ENCODE measurements around the gene MYH9. TPM values are rescaled to one million over a fixed set of nuclear protein-coding genes. Genes with fewer than 3 reads are reported as not detected.
"Not testable (repeated sequence)": the region's sequence is repeated elsewhere in the genome, so short reads cannot be mapped to it uniquely, and the experiment has no call there.

MYH9 gene
- polyA plus RNA-seq, 3 donors = 247 to 318 (median 290) TPM

DNA sequence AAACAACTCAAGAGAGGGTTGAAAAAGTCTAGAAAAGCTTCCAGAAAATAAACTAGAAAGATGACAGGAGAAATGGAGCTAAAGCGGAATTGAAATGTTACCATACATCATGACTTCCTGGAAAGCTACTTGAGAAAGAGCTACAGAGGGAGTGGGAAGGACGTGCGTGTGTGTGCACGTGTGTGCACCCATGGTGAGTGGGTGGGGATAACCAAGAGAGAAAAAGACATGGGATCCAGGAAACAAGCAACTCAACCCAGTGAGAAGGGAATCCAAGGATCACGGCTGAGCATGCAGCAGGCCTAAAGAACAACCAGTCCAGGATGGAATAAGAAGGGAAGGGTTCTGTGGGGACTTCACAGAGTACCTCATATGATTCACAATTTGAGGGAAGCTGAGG is 113.2 kb downstream of the MYH9 start:
- no peak for DNase-seq (ENCODE audit: extremely low read depth in 1 of 11, low read depth in 9 of 11, low spot score in 4 of 11)

- not testable (repeated sequence) for DNase-seq (ENCODE audit: extremely low read depth in 1 of 11, low read depth in 9 of 11, low spot score in 4 of 11)
These were observed 115.8 kb downstream of the MYH9 start for GRCh38 chr22:36271951-36272350.

DNA sequence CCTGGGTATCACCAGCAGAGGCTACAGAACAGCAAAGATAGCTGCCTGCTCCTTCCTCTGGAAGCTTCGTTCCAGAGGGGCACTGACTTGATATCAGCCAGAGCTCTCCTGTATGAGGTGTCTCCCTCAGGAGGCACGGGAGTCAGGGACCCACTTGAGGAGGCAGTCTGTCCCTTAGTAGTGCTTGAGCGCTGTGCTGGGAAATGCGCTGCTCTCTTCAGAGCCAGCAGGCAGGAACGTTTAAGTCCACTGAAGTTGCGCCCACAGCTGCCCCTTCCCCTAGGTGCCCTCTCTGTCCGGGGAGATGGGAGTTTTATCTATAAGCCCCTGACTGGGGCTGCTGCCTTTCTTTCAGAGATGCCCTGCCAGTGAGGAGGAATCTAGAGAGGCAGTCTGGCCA is 116.5 kb downstream of the MYH9 start:
- not testable (repeated sequence) for DNase-seq (ENCODE audit: extremely low read depth in 1 of 11, low read depth in 9 of 11, low spot score in 4 of 11)

DNA sequence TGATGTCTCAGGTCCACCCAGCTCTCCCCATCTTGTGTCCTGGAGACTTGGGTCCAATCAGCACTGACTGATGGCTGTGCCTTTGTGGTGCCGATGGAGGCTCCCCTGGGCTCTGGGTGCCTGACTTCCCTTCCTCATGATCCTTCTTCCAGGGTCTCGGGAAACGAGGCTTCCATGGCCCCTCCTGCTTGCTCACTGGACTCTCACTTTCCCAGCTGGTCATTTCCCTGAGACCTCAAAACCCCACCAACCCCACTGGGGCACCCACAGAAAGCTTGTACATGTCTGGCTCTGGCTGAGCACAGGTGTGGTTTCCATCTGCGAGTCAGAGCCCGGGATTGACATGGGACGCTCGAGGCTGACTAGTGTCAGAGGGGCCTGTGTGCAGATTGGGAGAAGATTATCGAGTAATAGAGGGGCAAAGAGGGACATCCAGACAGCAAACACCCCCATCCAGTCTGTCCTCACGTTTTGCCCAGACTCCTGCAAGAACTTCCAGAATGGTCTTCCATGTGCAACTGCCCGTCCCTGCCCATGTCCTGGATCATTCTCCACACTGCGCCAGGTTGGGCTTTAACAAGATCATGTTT is 119.8 kb downstream of the MYH9 start:
- no peak for DNase-seq (ENCODE audit: extremely low read depth in 1 of 11, low read depth in 9 of 11, low spot score in 4 of 11)

DNA sequence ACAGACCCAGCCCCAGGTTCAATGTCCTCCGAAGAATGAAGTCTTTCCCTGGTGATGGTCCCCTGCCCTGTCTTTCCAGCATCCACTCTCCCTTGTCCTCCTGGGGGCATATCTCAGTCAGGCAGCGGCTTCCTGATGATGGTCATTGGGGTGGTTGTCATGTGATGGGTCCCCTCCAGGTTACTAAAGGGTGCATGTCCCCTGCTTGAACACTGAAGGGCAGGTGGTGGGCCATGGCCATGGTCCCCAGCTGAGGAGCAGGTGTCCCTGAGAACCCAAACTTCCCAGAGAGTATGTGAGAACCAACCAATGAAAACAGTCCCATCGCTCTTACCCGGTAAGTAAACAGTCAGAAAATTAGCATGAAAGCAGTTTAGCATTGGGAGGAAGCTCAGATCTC is 120.7 kb downstream of the MYH9 start:
- no peak for DNase-seq (ENCODE audit: extremely low read depth in 1 of 11, low read depth in 9 of 11, low spot score in 4 of 11)

DNA sequence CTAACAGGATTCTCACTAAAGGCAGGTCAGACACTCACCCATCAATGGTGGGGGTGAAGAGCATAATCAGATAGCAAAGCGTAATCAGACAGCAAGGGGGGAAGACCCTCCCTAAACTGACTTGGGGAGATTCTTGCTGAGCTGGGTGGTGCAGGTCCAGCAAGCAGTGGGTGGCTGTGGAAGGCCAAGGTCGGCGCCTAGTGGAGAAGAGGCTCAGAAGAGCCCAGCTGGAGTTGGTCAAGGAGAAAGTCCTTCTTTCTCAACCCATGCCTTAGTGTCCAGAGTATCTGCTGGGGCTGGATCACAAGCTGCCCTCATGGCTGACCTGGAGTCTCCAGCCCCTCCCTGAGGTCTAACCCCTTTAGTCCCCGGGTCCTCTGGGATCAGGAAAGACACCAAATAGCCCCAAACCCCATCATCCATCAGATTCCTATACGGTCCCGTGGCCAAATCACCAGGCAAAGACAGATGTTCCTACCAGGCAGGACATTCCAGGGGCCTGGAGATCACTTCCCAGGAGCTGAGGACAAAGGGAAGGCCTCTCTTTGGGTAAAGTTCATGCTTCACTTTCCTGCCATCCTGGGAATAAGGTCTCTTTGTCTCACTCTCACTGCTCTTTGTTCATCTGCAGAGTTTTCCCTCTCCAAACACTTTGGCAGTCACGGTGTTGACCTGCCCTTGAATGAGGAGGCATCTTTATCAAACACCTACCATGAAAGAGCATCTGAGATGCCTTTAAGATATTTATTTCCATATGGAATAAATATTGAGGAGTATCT is 123.7 kb downstream of the MYH9 start:
- DNase-seq (ENCODE audit: extremely low read depth in 1 of 11, low read depth in 9 of 11, low spot score in 4 of 11) = not testable (repeated sequence)

DNA sequence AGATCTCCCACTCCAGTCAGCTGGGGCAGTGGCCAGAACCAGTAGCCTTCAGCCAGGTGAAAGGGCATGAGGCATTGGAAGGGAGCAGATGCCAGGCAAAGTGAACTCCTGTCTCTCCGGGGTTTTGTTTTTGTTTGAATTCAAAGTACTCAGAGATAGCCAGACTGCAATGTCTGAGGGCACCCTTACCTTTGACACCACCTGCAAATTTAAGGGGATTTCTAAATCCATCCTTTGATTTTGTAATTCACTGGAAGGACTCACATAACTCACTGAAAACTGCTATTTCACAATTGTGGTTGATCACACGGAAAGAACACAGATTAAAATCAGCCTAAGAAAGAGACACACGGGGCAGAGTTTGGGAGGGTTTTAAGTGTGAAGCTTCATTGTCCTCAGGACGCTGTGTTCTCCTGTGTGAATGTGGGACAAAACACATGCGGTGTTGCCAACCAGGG is 124.5 kb downstream of the MYH9 start:
- not testable (repeated sequence) for DNase-seq (ENCODE audit: extremely low read depth in 1 of 11, low read depth in 9 of 11, low spot score in 4 of 11)

- DNase-seq (ENCODE audit: extremely low read depth in 1 of 11, low read depth in 9 of 11, low spot score in 4 of 11) = not testable (repeated sequence)
These were observed 125.5 kb downstream of the MYH9 start for GRCh38 chr22:36262307-36262706.

DNA sequence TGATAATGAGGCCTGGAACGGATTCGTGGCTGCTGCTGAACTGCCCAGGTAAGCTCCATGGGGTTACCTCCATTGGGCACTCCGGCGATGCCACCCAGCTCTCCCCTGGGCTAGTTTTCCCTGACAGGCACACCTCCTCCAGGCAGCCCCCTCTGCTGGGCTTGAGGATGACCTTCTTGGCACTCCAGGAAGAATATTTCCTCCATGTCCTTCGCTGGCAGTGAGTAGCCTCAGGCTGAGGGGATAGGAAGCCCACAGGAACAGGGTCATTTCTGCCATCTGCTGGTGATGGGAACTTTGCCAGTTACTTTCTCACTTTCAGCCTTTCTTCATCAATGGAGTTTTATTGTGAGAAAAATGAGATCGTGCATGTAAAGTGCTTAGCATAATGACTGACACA is 126.1 kb downstream of the MYH9 start:
- DNase-seq (ENCODE audit: extremely low read depth in 1 of 11, low read depth in 9 of 11, low spot score in 4 of 11) = not testable (repeated sequence)

DNA sequence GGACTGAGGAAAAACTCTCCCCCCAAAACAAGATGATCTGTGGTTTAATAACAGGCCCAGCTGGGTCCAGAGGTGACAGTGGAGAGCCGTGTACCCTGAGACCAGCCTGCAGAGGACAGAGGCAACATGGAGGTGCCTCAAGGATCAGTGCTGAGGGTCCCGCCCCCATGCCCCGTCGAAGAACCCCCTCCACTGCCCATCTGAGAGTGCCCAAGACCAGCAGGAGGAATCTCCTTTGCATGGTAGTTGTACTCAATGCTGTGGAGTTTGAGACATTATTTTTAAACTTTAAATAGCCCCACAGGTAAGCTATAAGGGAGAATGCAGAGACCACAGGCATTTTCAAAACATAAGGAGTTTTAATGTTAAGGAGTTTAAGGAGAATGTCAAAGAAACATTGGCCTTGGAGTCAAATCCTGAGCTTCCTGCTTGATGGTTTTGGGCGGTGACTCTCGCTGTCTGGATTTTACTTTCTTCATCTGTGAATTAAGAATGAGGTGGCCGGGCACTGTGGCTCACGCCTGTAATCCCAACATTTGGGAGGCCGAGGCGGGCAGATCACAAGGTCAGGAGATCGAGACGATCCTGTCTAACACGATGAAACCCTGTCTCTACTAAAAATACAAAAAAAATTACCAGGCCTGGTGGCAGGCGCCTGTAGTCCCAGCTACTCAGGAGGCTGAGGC is 128.0 kb downstream of the MYH9 start:
- DNase-seq (ENCODE audit: extremely low read depth in 1 of 11, low read depth in 9 of 11, low spot score in 4 of 11) = no peak

- DNase-seq (ENCODE audit: extremely low read depth in 1 of 11, low read depth in 9 of 11, low spot score in 4 of 11) = peak in 2 of 11 donors; percentile 26 to 38
These were observed 128.8 kb downstream of the MYH9 start for GRCh38 chr22:36258701-36259614.

- DNase-seq (ENCODE audit: extremely low read depth in 1 of 11, low read depth in 9 of 11, low spot score in 4 of 11) = no peak
These were observed 129.7 kb downstream of the MYH9 start for GRCh38 chr22:36257948-36258670.

- DNase-seq (ENCODE audit: extremely low read depth in 1 of 11, low read depth in 9 of 11, low spot score in 4 of 11) = no peak
These were observed 130.5 kb downstream of the MYH9 start for GRCh38 chr22:36257308-36257707.

GRCh38 chr22:36256478-36256877 is 131.3 kb downstream of the MYH9 start:
- no peak for DNase-seq (ENCODE audit: extremely low read depth in 1 of 11, low read depth in 9 of 11, low spot score in 4 of 11)

DNA sequence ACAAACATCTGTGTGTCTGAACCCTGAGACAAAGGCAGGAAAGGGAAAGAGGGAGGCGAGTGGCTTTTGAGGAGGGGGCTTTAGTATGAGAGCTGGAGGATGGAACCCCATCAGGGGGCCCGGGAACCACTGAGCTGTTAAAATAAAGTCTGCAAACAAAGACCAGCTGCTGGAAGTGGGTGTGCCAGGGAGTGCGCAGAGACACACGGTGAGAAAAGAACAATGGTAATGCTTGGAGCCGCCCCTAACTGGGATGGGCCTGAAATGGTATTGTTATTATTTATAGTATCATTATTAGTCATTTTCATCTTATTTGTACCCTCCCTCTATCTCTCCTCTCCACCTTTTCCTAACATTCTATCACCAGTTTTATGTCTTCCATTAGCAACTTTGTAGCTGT is 132.2 kb downstream of the MYH9 start:
- not testable (repeated sequence) for DNase-seq (ENCODE audit: extremely low read depth in 1 of 11, low read depth in 9 of 11, low spot score in 4 of 11)

DNA sequence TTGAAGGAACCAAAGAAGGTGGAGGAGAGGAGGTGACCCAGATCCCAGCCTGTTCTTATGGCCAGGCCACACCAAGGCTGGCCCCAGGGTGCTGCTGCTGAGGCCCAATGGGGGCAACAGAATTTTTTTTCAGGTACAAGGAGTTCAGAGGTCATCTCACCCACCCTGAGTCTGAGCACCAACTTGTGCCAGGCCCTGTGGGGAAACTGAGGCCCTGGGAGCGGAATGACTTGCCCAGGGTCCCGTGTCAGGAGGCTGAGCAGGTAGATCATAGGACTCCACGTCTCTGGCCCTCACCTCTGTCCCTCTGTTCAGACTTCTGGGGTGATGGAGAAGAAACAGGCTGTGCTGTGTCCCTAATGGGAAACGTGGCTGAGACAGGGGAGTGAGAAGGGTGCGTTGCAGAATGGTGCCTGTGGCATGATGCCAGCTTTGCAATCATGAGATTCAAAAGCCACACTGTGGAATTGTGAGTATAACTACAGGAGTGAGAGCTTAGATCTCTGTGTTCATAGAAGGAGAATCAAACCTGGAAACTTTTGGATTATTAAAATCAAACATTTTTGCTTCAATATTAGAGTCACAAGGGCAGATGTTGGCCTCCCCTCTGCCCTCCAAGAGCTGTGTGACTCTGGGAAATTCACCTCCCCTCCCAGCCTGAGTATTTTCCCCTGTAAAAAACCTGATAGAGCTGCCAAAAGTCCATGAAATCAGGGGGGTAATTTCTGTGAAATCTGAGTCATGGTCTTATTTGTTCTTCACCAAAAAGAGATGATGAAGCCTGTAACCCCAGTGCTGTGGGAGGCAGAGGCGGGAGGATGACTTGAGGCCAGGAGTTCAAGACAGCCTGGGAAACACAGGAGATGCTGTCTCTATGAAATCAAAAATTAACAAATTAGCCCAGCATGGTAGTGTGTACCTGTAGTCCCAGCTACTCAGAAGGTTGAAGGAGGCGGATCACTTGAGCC is 134.0 kb downstream of the MYH9 start:
- DNase-seq (ENCODE audit: extremely low read depth in 1 of 11, low read depth in 9 of 11, low spot score in 4 of 11) = no peak

DNA sequence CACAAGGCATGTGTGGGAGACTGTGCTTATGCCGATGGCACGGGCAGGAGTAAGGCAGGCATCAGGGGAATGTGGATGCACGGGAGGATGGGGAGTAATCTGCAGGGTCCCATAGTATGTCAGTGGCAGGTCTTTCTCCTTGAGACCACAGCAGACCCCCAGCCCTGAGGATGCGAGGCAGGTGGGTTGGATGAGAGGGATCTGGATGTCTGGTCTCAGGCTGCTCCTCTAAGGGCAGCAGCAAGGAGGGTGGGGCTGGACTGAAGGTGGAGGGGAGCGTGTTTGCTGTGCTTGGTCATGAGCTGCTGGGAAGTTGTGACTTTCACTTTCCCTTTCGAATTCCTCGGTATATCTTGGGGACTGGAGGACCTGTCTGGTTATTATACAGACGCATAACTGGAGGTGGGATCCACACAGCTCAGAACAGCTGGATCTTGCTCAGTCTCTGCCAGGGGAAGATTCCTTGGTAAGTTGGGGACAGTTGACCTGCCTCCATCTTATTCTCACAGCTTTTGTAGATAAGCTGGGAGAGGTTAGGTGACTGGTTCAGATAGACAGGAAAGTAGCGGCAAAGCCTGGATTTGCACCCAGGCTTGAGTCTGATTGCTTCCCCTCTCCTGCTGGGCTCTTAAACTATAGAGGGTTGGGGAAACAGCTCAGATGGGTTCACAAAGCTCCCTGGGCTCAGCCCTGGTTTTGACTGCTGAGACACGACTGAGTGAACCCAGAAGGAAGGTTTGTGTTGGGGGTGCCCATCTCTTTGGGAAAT is 134.8 kb downstream of the MYH9 start, which contains the start of gene APOL1:
Gene APOL1 (plus strand): TSS at position 380 of the 769 bp plus-strand sequence. CDS start 1,823 bp downstream, outside the sequence.
- no peak for DNase-seq (ENCODE audit: extremely low read depth in 1 of 11, low read depth in 9 of 11, low spot score in 4 of 11)

All from renal cortex interstitium (tissue), 11 donors.